H9 (cell line): ENCODE data around the gene DIAPH3. TPM values are rescaled to one million over a fixed set of nuclear protein-coding genes. Genes with fewer than 3 reads are reported as not detected.
A peak's percentile ranks its signal among the peaks of the same experiment; 100 is the strongest.

Experiments used
- DNase-seq: peaks from one replicate; pipeline ENCODE4 v3.0.0-alpha.2; 2017
- H2AFZ ChIP-seq: one replicate; pipeline ENCODE4 v1.6.1; 2013; ENCODE audit warnings: mild to moderate bottlenecking, low read length, control low read depth, moderate library complexity
- H2AK5ac ChIP-seq: 2 replicates; pipeline ENCODE4 v1.6.1; 2013; ENCODE audit warnings: low read length, control low read depth, mixed read lengths; ENCODE audit not compliant: insufficient read length
- H2BK120ac ChIP-seq: one replicate; pipeline ENCODE4 v1.6.1; 2013; ENCODE audit warnings: low read depth, mild to moderate bottlenecking, low read length, control low read depth, inconsistent platforms; ENCODE audit not compliant: poor library complexity, severe bottlenecking
- H2BK12ac ChIP-seq: 2 replicates; pipeline ENCODE4 v1.6.1; 2013; ENCODE audit warnings: low read length, control low read depth, mixed read lengths, low read depth; ENCODE audit not compliant: insufficient read length
- H2BK15ac ChIP-seq: 2 replicates; pipeline ENCODE4 v1.6.1; 2013; ENCODE audit warnings: low read depth, low read length, control low read depth
- H2BK20ac ChIP-seq: one replicate; pipeline ENCODE4 v1.6.1; 2013; ENCODE audit warnings: low read depth, mild to moderate bottlenecking, low read length, control low read depth, inconsistent platforms; ENCODE audit not compliant: poor library complexity, severe bottlenecking
- H2BK5ac ChIP-seq: 2 replicates; pipeline ENCODE4 v1.6.1; 2013; ENCODE audit warnings: low read length, control low read depth, mixed read lengths; ENCODE audit not compliant: insufficient read length
- H3K14ac ChIP-seq: 2 replicates; pipeline ENCODE4 v1.6.1; 2013; ENCODE audit warnings: low read length, control low read depth; ENCODE audit not compliant: insufficient read depth
- H3K18ac ChIP-seq: 2 replicates; pipeline ENCODE4 v1.6.1; 2013; ENCODE audit warnings: low read depth, mild to moderate bottlenecking, mixed read lengths, low read length, control low read depth; ENCODE audit not compliant: insufficient read length
- H3K23ac ChIP-seq: 2 replicates; pipeline ENCODE4 v1.6.1; 2013; ENCODE audit warnings: low read length, control low read depth, mixed read lengths, low read depth; ENCODE audit not compliant: insufficient read length
- H3K23me2 ChIP-seq: 2 replicates; pipeline ENCODE4 v1.6.1; 2013; ENCODE audit warnings: low read depth, mild to moderate bottlenecking, mixed read lengths, low read length, control low read depth; ENCODE audit not compliant: insufficient read length, poor library complexity, severe bottlenecking
- H3K27ac ChIP-seq: 2 replicates; pipeline ENCODE4 v1.5.1; 2013; ENCODE audit warnings: low read length, control low read depth, mixed read lengths, low read depth; ENCODE audit not compliant: insufficient read length
- H3K27me3 ChIP-seq: 2 replicates; pipeline ENCODE4 v1.6.1; 2013; ENCODE audit warnings: low read length, control low read depth, inconsistent platforms; ENCODE audit not compliant: insufficient read depth
- H3K4ac ChIP-seq: 2 replicates; pipeline ENCODE4 v1.6.1; 2013; ENCODE audit warnings: low read depth, mild to moderate bottlenecking, control low read depth, inconsistent platforms, low read length, moderate library complexity
- H3K4me1 ChIP-seq: 2 replicates; pipeline ENCODE4 v1.6.1; 2013; ENCODE audit warnings: low read length, control low read depth, inconsistent platforms; ENCODE audit not compliant: insufficient read depth
- H3K4me2 ChIP-seq: 2 replicates; pipeline ENCODE4 v1.6.1; 2013; ENCODE audit warnings: low read length, control low read depth, mixed read lengths; ENCODE audit not compliant: insufficient read length, insufficient read depth
- H3K56ac ChIP-seq: 2 replicates; pipeline ENCODE4 v1.6.1; 2013; ENCODE audit warnings: low read depth, mild to moderate bottlenecking, mixed read lengths, low read length, control low read depth; ENCODE audit not compliant: insufficient read length
- H3K79me1 ChIP-seq: 2 replicates; pipeline ENCODE4 v1.6.1; 2013; ENCODE audit warnings: low read depth, mild to moderate bottlenecking, moderate library complexity, low read length, control low read depth, inconsistent platforms; ENCODE audit not compliant: insufficient read depth, poor library complexity, severe bottlenecking
- H3K79me2 ChIP-seq: 2 replicates; pipeline ENCODE4 v1.6.1; 2013; ENCODE audit warnings: low read length, control low read depth, inconsistent platforms; ENCODE audit not compliant: insufficient read depth
- H3K9ac ChIP-seq: 2 replicates; pipeline ENCODE4 v1.6.1; 2013; ENCODE audit warnings: low read length, control low read depth, mixed read lengths; ENCODE audit not compliant: insufficient read length; ENCODE audit errors: extremely low read depth
- H3K9me3 ChIP-seq: one replicate; pipeline ENCODE4 v1.6.1; 2013; ENCODE audit warnings: low read depth, low read length, inconsistent platforms; ENCODE audit not compliant: control insufficient read depth
- H3T11ph ChIP-seq: one replicate; pipeline ENCODE4 v1.6.1; 2013; ENCODE audit warnings: mild to moderate bottlenecking, low read length, control low read depth, inconsistent platforms
- H4K20me1 ChIP-seq: one replicate; pipeline ENCODE4 v1.6.1; 2013; ENCODE audit not compliant: control insufficient read depth, insufficient read length, insufficient read depth
- H4K5ac ChIP-seq: 2 replicates; pipeline ENCODE4 v1.6.1; 2013; ENCODE audit warnings: low read depth, mild to moderate bottlenecking, mixed read lengths, low read length, control low read depth; ENCODE audit not compliant: insufficient read length
- H4K8ac ChIP-seq: replicated peaks from 2 replicates; pipeline ENCODE4 v1.6.1; 2013; ENCODE audit warnings: low read length, control low read depth, mixed read lengths, low read depth; ENCODE audit not compliant: insufficient read length
- H4K91ac ChIP-seq: 2 replicates; pipeline ENCODE4 v1.6.1; 2013; ENCODE audit warnings: low read depth, mild to moderate bottlenecking, moderate library complexity, mixed read lengths, low read length, control low read depth; ENCODE audit not compliant: insufficient read length
- H3K27ac Mint-ChIP-seq, 3 experiments: 2 replicates in 2 of 3; 3 replicates in 1 of 3; pipeline ENCODE4 v1.8.0; 2020 to 2021; ENCODE audit warnings: mixed read lengths in 3 of 3, mild to moderate bottlenecking in 1 of 3, moderate library complexity in 1 of 3
- H3K27me3 Mint-ChIP-seq: 2 replicates; pipeline ENCODE4 v1.8.0; 2021; ENCODE audit warnings: low read depth, mild to moderate bottlenecking, moderate library complexity, mixed read lengths
- H3K36me3 Mint-ChIP-seq, 3 experiments: 2 replicates in 2 of 3; 3 replicates in 1 of 3; pipeline ENCODE4 v1.8.0; 2020 to 2021; ENCODE audit warnings: low read depth in 3 of 3, mixed read lengths in 3 of 3; ENCODE audit not compliant: insufficient read depth in 1 of 3
- H3K4me1 Mint-ChIP-seq, 2 experiments: 2 replicates each; pipeline ENCODE4 v1.8.0; 2020; ENCODE audit warnings: mixed read lengths in 2 of 2
- H3K4me3 Mint-ChIP-seq, 2 experiments: 2 replicates in 1 of 2; 3 replicates in 1 of 2; pipeline ENCODE4 v1.8.0; 2020 to 2021; ENCODE audit warnings: mild to moderate bottlenecking in 2 of 2, mixed read lengths in 2 of 2, moderate library complexity in 1 of 2
- H3K9me3 Mint-ChIP-seq, 2 experiments: 2 replicates in 1 of 2; 3 replicates in 1 of 2; pipeline ENCODE4 v1.8.0; 2020; ENCODE audit warnings: mild to moderate bottlenecking in 2 of 2, mixed read lengths in 2 of 2, moderate library complexity in 1 of 2
- CTCF ChIP-seq: fragments of 200-600 bp; sonication (generic); conservative IDR thresholded peaks from 3 replicates; pipeline ENCODE4 v1.8.0; 2021; ENCODE audit warnings: antibody characterized with exemption, mild to moderate bottlenecking
- WGBS: extraction: QIAGEN DNeasy Blood & Tissue Kit; methylation state at CpG from one replicate; pipeline ENCODE4 v1.1.7; 2013; ENCODE audit warnings: missing lambda C conversion rate, low lambda C conversion rate, mixed read lengths; ENCODE audit not compliant: insufficient read length; ENCODE audit errors: extremely low coverage; 5-methylcytosine and 5-hydroxymethylcytosine counted together
- total RNA-seq: library from RNA; stranded (reverse); gene quantifications from 2 replicates; pipeline ENCODE4 v1.2.1, GENCODE V29; 2021

Gene DIAPH3
- total RNA-seq, 1 experiment from 2014 or later = 23.1 TPM

DNA sequence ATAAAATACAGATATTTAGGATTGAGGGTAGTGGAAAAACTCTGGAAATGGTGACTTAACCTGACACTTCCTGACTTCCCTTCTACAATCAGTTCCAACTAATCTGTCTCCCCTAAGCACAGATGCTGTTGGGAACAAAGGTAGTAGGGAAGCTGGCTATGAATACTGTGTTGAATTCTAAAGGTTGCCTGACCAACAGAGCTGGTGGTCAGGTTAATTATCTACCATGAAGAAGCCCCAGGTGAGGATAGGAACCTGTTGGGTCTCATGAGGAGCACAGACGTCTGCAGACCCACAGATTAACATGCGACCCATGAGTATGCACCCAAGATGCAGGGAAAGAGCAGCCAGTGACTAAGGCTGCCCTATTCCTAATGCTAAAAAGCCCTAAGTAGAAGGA lies 172.3 kb downstream of the DIAPH3 start:
- TF ChIP-seq CTCF = no peak
- Histone ChIP-seq H3K4me2 (no peak overlapping the region), H3K14ac (no peak overlapping the region), H3K79me2 (no peaks in the 10 kb centered on the region), H4K8ac (no peak overlapping the region), H2AFZ (no peak overlapping the region), H3K56ac (no peak overlapping the region), H2BK12ac (no peak overlapping the region), H3K4me1 (no peaks in the 10 kb centered on the region), H3K27ac (no peak overlapping the region), H3T11ph (no peak overlapping the region), H4K20me1 (no peaks in the 10 kb centered on the region), H4K5ac (no peak overlapping the region), H2BK15ac (no peak overlapping the region), H3K23ac (no peak overlapping the region), H3K9ac (no peak overlapping the region), H3K9me3 (no peaks in the 10 kb centered on the region), H3K27me3 (no peaks in the 10 kb centered on the region), H2BK20ac (no peak overlapping the region), H2BK5ac (no peak overlapping the region), H3K18ac (no peak overlapping the region), H4K91ac (no peak overlapping the region), H2BK120ac (no peak overlapping the region), H3K23me2 (no peaks in the 10 kb centered on the region), H2AK5ac (no peak overlapping the region), H3K4ac (no peak overlapping the region), H3K79me1 (no peaks in the 10 kb centered on the region)
- Mint-ChIP-seq H3K9me3 (no peaks in the 10 kb centered on the region), H3K4me3 (no peak overlapping the region), H3K36me3 (peaks cover 4 to 9% (median 6%) of the 10 kb centered on the region in 3 experiments; a peak in 4 of 7 replicates), H3K4me1 (peaks cover 0 to 5% of the 10 kb centered on the region in 2 experiments; a peak in 2 of 4 replicates), H3K27me3 (no peaks in the 10 kb centered on the region), H3K27ac (peak overlapping the region in 1 of 3 experiments; percentile 31; a peak in 2 of 7 replicates)
- no peak for DNase-seq
- WGBS = no CpG with 5 or more reads among the region's 2 CpGs
